Measurements from ENCODE around the gene GLDC. TPM values are rescaled to one million over a fixed set of nuclear protein-coding genes. Genes with fewer than 3 reads are reported as not detected.

The GLDC gene
- total RNA-seq, 2 experiments from 2014 or later = not detected

DNA sequence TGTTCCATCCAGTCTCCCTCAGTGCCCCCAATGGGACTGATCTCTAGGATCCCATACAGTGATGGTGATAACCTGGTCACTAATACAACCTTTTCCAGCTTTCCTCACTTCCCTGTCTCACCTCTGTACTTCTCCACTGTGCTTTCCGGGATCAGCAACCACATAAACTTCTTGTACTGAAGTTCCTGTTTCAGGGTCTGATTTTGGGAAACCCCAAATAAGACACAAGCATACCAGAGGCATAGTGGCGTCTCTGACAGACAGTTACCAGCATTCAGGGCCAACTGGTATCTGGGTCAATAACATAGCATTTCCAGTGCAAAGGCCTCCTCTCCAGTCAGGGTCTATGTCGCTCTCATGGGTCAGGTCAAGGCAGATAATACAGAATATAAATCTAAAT, 64.3 kb downstream of the GLDC start:
- no peaks in the 10 kb centered on the region for H3K36me3 ChIP-seq (ENCODE audit: insufficient read depth, low read length)
- no peaks in the 10 kb centered on the region for H3K79me2 ChIP-seq (ENCODE audit: insufficient read depth, low read depth, low read length)
- no peak overlapping the region for H3K4me3 ChIP-seq (ENCODE audit: low read depth, low read length, poor library complexity, severe bottlenecking)
- H2AFZ ChIP-seq (ENCODE audit: low read length) = no peak overlapping the region
- peaks cover 32% of the 10 kb centered on the region for H3K4me1 ChIP-seq (ENCODE audit: insufficient read depth, low read length, poor library complexity, severe bottlenecking)
- ChIA-PET POLR2A (interaction anchor here (0.6 kb wide), 1 partner anchor 119 kb away, joined by 5 read pairs; no protein-coding TSS in a partner anchor), CTCF (ENCODE audit: unreplicated experiment) (no interaction called here)
- H4K20me1 ChIP-seq (ENCODE audit: insufficient read depth, low read length) = no peaks in the 10 kb centered on the region
- DNase-seq (ENCODE audit: low spot score) = no peak
- intact Hi-C loops (cut with micrococcal nuclease; ENCODE audit: unreplicated experiment) = no loop called here
- H3K27ac ChIP-seq (ENCODE audit: low read depth, low read length, poor library complexity, severe bottlenecking) = no peak overlapping the region
- BruUV-seq (replicated peaks) = no TSS peak
- no peak overlapping the region for H3K4me2 ChIP-seq (ENCODE audit: low read length)
- no peaks in the 10 kb centered on the region for H3K9me2 ChIP-seq (ENCODE audit: insufficient read depth, low read length)
- H3K9me3 ChIP-seq (ENCODE audit: low read length) = no peaks in the 10 kb centered on the region
- TF ChIP-seq, protein P1, sequence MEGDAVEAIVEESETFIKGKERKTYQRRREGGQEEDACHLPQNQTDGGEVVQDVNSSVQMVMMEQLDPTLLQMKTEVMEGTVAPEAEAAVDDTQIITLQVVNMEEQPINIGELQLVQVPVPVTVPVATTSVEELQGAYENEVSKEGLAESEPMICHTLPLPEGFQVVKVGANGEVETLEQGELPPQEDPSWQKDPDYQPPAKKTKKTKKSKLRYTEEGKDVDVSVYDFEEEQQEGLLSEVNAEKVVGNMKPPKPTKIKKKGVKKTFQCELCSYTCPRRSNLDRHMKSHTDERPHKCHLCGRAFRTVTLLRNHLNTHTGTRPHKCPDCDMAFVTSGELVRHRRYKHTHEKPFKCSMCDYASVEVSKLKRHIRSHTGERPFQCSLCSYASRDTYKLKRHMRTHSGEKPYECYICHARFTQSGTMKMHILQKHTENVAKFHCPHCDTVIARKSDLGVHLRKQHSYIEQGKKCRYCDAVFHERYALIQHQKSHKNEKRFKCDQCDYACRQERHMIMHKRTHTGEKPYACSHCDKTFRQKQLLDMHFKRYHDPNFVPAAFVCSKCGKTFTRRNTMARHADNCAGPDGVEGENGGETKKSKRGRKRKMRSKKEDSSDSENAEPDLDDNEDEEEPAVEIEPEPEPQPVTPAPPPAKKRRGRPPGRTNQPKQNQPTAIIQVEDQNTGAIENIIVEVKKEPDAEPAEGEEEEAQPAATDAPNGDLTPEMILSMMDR (conservative IDR thresholded peaks at IDR 0.05; ENCODE audit: low read length) = no peak
- TF ChIP-seq EZH2phosphoT487 (IDR thresholded peaks at IDR 0.05; ENCODE audit: borderline replicate concordance, low read depth, low read length) = no peak

DNA sequence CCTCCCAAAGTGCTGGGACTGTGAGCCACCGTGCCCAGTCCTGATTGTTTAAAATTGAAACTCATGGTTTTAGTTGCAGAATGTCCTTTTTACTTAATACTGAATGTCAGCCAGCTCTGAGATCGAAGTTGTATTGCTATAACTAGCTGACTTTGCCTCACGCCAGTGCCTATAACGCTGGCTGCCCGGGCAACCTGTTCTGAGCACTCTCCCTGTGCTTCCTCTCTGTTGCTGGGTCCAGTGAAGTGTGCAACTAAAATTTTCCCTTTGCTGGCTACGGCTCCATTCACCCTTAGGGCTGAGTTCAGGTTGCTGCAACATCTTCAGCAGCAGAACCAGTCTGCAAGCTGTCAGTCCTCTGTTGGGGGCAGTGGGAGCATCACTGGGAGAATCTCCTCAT, 65.9 kb downstream of the GLDC start:
- H3K9me2 ChIP-seq (ENCODE audit: insufficient read depth, low read length) = no peaks in the 10 kb centered on the region
- DNase-seq (ENCODE audit: low spot score) = no peak
- ChIA-PET CTCF (ENCODE audit: unreplicated experiment) (no interaction called here), POLR2A (no interaction called here)
- no peak overlapping the region for H3K4me3 ChIP-seq (ENCODE audit: low read depth, low read length, poor library complexity, severe bottlenecking)
- H3K79me2 ChIP-seq (ENCODE audit: insufficient read depth, low read depth, low read length) = no peaks in the 10 kb centered on the region
- H3K4me1 ChIP-seq (ENCODE audit: insufficient read depth, low read length, poor library complexity, severe bottlenecking) = peaks cover 45% of the 10 kb centered on the region
- TF ChIP-seq EZH2phosphoT487 (IDR thresholded peaks at IDR 0.05; ENCODE audit: borderline replicate concordance, low read depth, low read length) = no peak
- TF ChIP-seq, protein P1 (conservative IDR thresholded peaks at IDR 0.05; ENCODE audit: low read length) = no peak
- H3K4me2 ChIP-seq (ENCODE audit: low read length) = no peak overlapping the region
- H4K20me1 ChIP-seq (ENCODE audit: insufficient read depth, low read length) = no peaks in the 10 kb centered on the region
- no peaks in the 10 kb centered on the region for H3K9me3 ChIP-seq (ENCODE audit: low read length)
- H3K36me3 ChIP-seq (ENCODE audit: insufficient read depth, low read length) = no peaks in the 10 kb centered on the region
- intact Hi-C loops (cut with micrococcal nuclease; ENCODE audit: unreplicated experiment) = no loop called here
- no TSS peak for BruUV-seq (replicated peaks)
- no peak overlapping the region for H3K27ac ChIP-seq (ENCODE audit: low read depth, low read length, poor library complexity, severe bottlenecking)
- no peak overlapping the region for H2AFZ ChIP-seq (ENCODE audit: low read length)

DNA sequence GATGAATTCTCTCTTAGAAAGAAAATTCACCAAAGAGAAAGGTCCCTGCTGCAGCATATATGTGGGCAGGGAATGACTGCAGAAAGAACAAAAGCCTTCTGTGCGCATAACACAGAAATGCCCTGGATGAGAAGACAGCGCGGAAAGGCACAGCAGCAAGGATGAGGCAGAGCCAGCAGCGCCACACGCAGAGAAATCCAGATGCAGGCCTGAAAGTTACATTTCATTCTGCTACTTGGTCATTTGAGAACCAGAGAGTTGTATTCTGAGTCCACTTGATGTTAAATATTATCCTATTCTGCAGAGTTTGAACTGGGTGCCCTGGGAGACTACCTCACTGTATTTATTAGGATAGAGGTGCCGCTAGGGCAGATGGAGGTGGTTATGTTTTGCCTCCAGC, 68.5 kb downstream of the GLDC start:
- Histone ChIP-seq H3K79me2 (ENCODE audit: insufficient read depth, low read depth, low read length) (no peaks in the 10 kb centered on the region), H3K9me3 (ENCODE audit: low read length) (no peaks in the 10 kb centered on the region), H3K4me1 (ENCODE audit: insufficient read depth, low read length, poor library complexity, severe bottlenecking) (peaks cover 35% of the 10 kb centered on the region), H3K4me3 (ENCODE audit: low read depth, low read length, poor library complexity, severe bottlenecking) (no peak overlapping the region), H3K27ac (ENCODE audit: low read depth, low read length, poor library complexity, severe bottlenecking) (no peak overlapping the region), H3K9me2 (ENCODE audit: insufficient read depth, low read length) (no peaks in the 10 kb centered on the region), H3K4me2 (ENCODE audit: low read length) (no peak overlapping the region), H2AFZ (ENCODE audit: low read length) (no peak overlapping the region), H3K36me3 (ENCODE audit: insufficient read depth, low read length) (no peaks in the 10 kb centered on the region), H4K20me1 (ENCODE audit: insufficient read depth, low read length) (no peaks in the 10 kb centered on the region)
- TF ChIP-seq, protein P1 (conservative IDR thresholded peaks at IDR 0.05; ENCODE audit: low read length) = no peak
- no peak for TF ChIP-seq EZH2phosphoT487 (IDR thresholded peaks at IDR 0.05; ENCODE audit: borderline replicate concordance, low read depth, low read length)
- POLR2A ChIA-PET = interaction anchor here (0.7 to 1.1 kb wide), 2 partner anchors 42 to 95 kb away, joined by 3 to 5 read pairs; no protein-coding TSS in a partner anchor
- no peak for DNase-seq (ENCODE audit: low spot score)
- BruUV-seq (replicated peaks) = no TSS peak
- intact Hi-C loops (cut with micrococcal nuclease; ENCODE audit: unreplicated experiment) = no loop called here
- CTCF ChIA-PET (ENCODE audit: unreplicated experiment) = interaction anchor here (1.2 kb wide), 1 partner anchor 9 kb away, joined by 3 read pairs; no protein-coding TSS in a partner anchor

Data from OCI-LY7 (cell line).